HL-60 (cell line): Measurements from ENCODE around the gene ABCG2.

Experiments used
- GABPA ChIP-seq: IDR thresholded peaks from 2 replicates; pipeline ENCODE4 v1.6.1; 2012; ENCODE audit warnings: low read depth
- POLR2AphosphoS5 ChIP-seq: IDR thresholded peaks from 2 replicates; pipeline ENCODE4 v1.6.1; 2012; ENCODE audit warnings: low read depth
- REST ChIP-seq: IDR thresholded peaks from 2 replicates; pipeline ENCODE4 v1.6.1; 2012; ENCODE audit warnings: low read depth; ENCODE audit not compliant: insufficient replicate concordance
- SPI1 ChIP-seq: IDR thresholded peaks from 2 replicates; pipeline ENCODE4 v1.6.1; 2012; ENCODE audit warnings: low read depth, mild to moderate bottlenecking, borderline replicate concordance
- TF ChIP-seq, protein P1 (sequence below): IDR thresholded peaks from one replicate; pipeline ENCODE4 v1.5.1; 2011; ENCODE audit warnings: low read length, control low read depth, inconsistent platforms; ENCODE audit not compliant: insufficient read depth

DNA sequence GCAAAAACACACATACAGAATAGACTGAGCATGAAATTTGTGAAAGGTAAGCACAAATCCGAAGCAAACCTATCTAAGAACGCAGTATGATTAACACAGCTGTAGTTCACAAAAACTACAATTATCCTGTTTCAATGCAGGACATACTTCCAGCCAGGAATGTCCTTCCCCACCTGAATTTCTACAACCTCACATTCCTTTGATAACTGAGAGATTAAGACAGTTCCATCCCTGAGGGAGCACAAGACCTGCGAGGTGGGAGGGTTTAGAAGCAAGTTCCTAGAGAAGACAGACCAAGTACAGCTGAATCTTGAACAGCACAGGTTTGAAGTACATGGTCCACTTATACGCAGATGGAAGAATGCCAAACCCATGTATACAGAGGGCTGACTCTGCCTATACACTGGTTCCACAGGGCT lies 10.6 kb downstream of the ABCG2 start:
- TF ChIP-seq, protein P1, sequence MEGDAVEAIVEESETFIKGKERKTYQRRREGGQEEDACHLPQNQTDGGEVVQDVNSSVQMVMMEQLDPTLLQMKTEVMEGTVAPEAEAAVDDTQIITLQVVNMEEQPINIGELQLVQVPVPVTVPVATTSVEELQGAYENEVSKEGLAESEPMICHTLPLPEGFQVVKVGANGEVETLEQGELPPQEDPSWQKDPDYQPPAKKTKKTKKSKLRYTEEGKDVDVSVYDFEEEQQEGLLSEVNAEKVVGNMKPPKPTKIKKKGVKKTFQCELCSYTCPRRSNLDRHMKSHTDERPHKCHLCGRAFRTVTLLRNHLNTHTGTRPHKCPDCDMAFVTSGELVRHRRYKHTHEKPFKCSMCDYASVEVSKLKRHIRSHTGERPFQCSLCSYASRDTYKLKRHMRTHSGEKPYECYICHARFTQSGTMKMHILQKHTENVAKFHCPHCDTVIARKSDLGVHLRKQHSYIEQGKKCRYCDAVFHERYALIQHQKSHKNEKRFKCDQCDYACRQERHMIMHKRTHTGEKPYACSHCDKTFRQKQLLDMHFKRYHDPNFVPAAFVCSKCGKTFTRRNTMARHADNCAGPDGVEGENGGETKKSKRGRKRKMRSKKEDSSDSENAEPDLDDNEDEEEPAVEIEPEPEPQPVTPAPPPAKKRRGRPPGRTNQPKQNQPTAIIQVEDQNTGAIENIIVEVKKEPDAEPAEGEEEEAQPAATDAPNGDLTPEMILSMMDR: no peak
- TF ChIP-seq REST (no peak), POLR2AphosphoS5 (no peak), GABPA (no peak), SPI1 (no peak)
